Mesenchymal stem cell (in vitro differentiated cells and primary cell): ENCODE measurements around the gene IL23A.

Experiments used
- DNase-seq: peaks from one replicate; pipeline ENCODE4 v3.0.0-alpha.2; 2013
- H2AFZ ChIP-seq: one replicate; pipeline ENCODE4 v1.6.1; 2013; ENCODE audit warnings: low read depth, mild to moderate bottlenecking, control low read depth, inconsistent platforms, low read length, moderate library complexity
- H2AK5ac ChIP-seq: 2 replicates; pipeline ENCODE4 v1.6.1; 2013; ENCODE audit warnings: low read length, moderate library complexity, mild to moderate bottlenecking, inconsistent platforms; ENCODE audit not compliant: severe bottlenecking
- H2BK120ac ChIP-seq: one replicate; pipeline ENCODE4 v1.6.1; 2013; ENCODE audit warnings: low read depth, mild to moderate bottlenecking, inconsistent platforms, low read length, moderate library complexity
- H2BK12ac ChIP-seq, 2 experiments: one replicate each; pipeline ENCODE4 v1.6.1; 2013; ENCODE audit warnings: inconsistent platforms in 2 of 2, low read length in 2 of 2, mild to moderate bottlenecking in 2 of 2, moderate library complexity in 2 of 2, control low read depth in 1 of 2
- H2BK15ac ChIP-seq: one replicate; pipeline ENCODE4 v1.6.1; 2013; ENCODE audit warnings: mild to moderate bottlenecking, low read depth, inconsistent platforms; ENCODE audit not compliant: poor library complexity, severe bottlenecking
- H2BK5ac ChIP-seq: 2 replicates; pipeline ENCODE4 v1.6.1; 2013; ENCODE audit warnings: low read depth, mild to moderate bottlenecking, low read length, control low read depth, inconsistent platforms; ENCODE audit not compliant: poor library complexity, severe bottlenecking
- H3K14ac ChIP-seq, 2 experiments: one replicate each; pipeline ENCODE4 v1.6.1; 2013; ENCODE audit warnings: inconsistent platforms in 2 of 2, low read length in 2 of 2, control low read depth in 1 of 2, mild to moderate bottlenecking in 1 of 2, moderate library complexity in 1 of 2
- H3K18ac ChIP-seq, 2 experiments: one replicate each; pipeline ENCODE4 v1.6.1; 2013; ENCODE audit warnings: inconsistent platforms in 2 of 2, low read length in 2 of 2, control low read depth in 1 of 2, low read depth in 1 of 2, mild to moderate bottlenecking in 1 of 2
- H3K23ac ChIP-seq, 2 experiments: one replicate each; pipeline ENCODE4 v1.6.1; 2013; ENCODE audit warnings: inconsistent platforms in 2 of 2, low read length in 2 of 2, mild to moderate bottlenecking in 2 of 2, moderate library complexity in 2 of 2, control low read depth in 1 of 2
- H3K27ac ChIP-seq: 2 replicates; pipeline ENCODE4 v1.5.1; 2013; ENCODE audit warnings: mild to moderate bottlenecking, moderate library complexity, low read length, control low read depth, inconsistent platforms; ENCODE audit not compliant: poor library complexity, severe bottlenecking
- H3K27me3 ChIP-seq, 2 experiments: 2 replicates each; pipeline versions ENCODE4 v1.6.1 to v1.7.0; 2013; ENCODE audit warnings: low read length in 2 of 2, mild to moderate bottlenecking in 2 of 2, moderate library complexity in 2 of 2, control low read depth in 1 of 2, inconsistent platforms in 1 of 2; ENCODE audit not compliant: control insufficient read depth in 1 of 2, insufficient read depth in 1 of 2
- H3K36me3 ChIP-seq, 2 experiments: 2 replicates each; pipeline versions ENCODE4 v1.6.1 to v1.7.0; 2013; ENCODE audit warnings: low read length in 2 of 2, control low read depth in 1 of 2, inconsistent platforms in 1 of 2, low read depth in 1 of 2, mild to moderate bottlenecking in 1 of 2; ENCODE audit not compliant: insufficient read depth in 2 of 2, control insufficient read depth in 1 of 2
- H3K4ac ChIP-seq, 2 experiments: one replicate each; pipeline ENCODE4 v1.6.1; 2013; ENCODE audit warnings: inconsistent platforms in 2 of 2, low read length in 2 of 2, mild to moderate bottlenecking in 2 of 2, moderate library complexity in 2 of 2, control low read depth in 1 of 2, low read depth in 1 of 2
- H3K4me1 ChIP-seq: 2 replicates; pipeline ENCODE4 v1.6.1; 2013; ENCODE audit warnings: low read depth, low read length, control low read depth; ENCODE audit not compliant: control insufficient read depth, insufficient read depth
- H3K4me2 ChIP-seq: 2 replicates; pipeline ENCODE4 v1.6.1; 2013; ENCODE audit warnings: low read length, mild to moderate bottlenecking, inconsistent platforms; ENCODE audit not compliant: poor library complexity, severe bottlenecking
- H3K4me3 ChIP-seq, 2 experiments: 2 replicates each; pipeline versions ENCODE4 v1.5.1 to v1.7.0; 2013; ENCODE audit warnings: low read length in 2 of 2, mild to moderate bottlenecking in 2 of 2, control low read depth in 1 of 2, low read depth in 1 of 2; ENCODE audit not compliant: insufficient read depth in 1 of 2
- H3K79me1 ChIP-seq: replicated peaks from 2 replicates; pipeline ENCODE4 v1.6.1; 2013; ENCODE audit warnings: mild to moderate bottlenecking, control low read depth, low read length, inconsistent platforms; ENCODE audit not compliant: poor library complexity, severe bottlenecking
- H3K9ac ChIP-seq: 2 replicates; pipeline ENCODE4 v1.7.0; 2013; ENCODE audit warnings: mild to moderate bottlenecking, low read length, moderate library complexity
- H3K9me3 ChIP-seq: 2 replicates; pipeline ENCODE4 v1.7.0; 2013; ENCODE audit warnings: mild to moderate bottlenecking, low read length; ENCODE audit not compliant: control insufficient read depth
- H4K8ac ChIP-seq: one replicate; pipeline ENCODE4 v1.6.1; 2013; ENCODE audit warnings: inconsistent platforms, mild to moderate bottlenecking, low read length, moderate library complexity
- H4K91ac ChIP-seq: one replicate; pipeline ENCODE4 v1.6.1; 2013; ENCODE audit warnings: mild to moderate bottlenecking, low read length, inconsistent platforms
- WGBS: methylation state at CpG from one replicate; pipeline ENCODE4 v1.1.7; 2013; ENCODE audit warnings: mixed read lengths; 5-methylcytosine and 5-hydroxymethylcytosine counted together

The IL23A gene

DNA sequence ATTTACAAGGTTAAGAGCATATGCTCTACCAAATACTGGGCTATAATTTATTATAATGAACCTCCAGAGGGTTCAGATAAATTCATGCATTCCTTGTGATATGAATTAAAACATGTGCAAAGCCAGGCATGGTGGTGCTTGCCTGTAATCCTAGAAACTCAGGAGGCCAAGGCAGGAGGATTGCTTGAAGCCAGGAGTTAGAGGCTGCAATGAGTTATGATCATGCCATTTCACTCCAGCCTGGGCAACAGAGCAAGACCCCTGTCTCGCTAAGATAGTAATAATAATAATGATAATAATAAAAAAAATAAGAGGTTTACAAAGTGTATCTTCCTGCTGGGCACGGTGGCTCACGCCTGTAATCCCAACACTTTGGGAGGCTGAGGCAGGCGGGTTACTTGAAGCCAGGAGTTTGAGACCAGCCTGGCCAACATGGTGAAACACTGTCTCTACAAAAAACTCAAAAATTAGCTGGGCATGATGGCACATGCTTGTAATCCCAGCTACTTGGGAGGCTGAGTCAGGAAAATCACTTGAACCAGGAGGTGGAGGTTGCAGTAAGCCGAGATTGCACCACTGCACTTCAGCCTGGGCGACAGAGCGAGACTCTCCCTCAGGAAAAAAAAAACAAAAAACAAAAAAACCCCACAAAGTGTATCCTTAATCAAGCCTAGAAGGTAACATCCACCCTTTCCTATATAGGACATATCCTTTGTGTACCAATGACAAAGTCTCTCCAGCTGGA, 31.3 kb upstream of the IL23A start:
- no peak for DNase-seq
- Histone ChIP-seq H3K36me3 (peaks cover 37 to 69% of the 10 kb centered on the region in 2 experiments), H3K14ac (no peak overlapping the region), H3K9me3 (no peaks in the 10 kb centered on the region), H2BK120ac (no peak overlapping the region), H4K8ac (no peak overlapping the region), H3K23ac (no peak overlapping the region), H3K27me3 (no peaks in the 10 kb centered on the region), H2BK15ac (no peak overlapping the region), H3K4me3 (no peak overlapping the region), H3K4me2 (no peak overlapping the region), H3K4me1 (peaks cover 2% of the 10 kb centered on the region), H3K9ac (no peak overlapping the region), H2AK5ac (no peak overlapping the region), H3K27ac (peak overlapping the region; percentile 20), H3K18ac (no peak overlapping the region), H2BK12ac (no peak overlapping the region), H3K4ac (no peak overlapping the region), H2AFZ (no peak overlapping the region), H4K91ac (no peak overlapping the region), H3K79me1 (peaks cover 15% of the 10 kb centered on the region), H2BK5ac (no peak overlapping the region)
- 97% methylated on average over 6 of the region's 7 CpGs for WGBS

DNA sequence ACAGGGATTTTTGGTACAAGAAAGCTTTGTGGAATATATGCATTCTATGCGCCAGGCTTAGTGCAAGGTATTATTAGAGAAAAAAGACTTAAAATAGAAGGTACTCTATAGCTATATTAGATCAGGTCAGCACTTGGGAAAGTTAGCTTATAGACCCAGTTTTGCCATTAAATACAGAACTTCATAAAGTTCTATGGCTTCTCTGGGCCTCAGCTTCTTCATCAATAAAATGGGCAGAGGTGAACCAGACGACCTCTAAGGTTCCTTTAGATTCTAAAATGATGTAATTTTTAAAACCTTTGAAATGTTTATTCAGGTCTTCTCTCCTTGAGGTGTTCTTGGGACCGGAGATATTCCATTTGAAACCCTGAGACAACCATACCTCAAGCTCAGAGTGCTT, 30.0 kb upstream of the IL23A start:
- Histone ChIP-seq H3K4me3 (no peak overlapping the region), H3K9me3 (no peaks in the 10 kb centered on the region), H3K27me3 (no peaks in the 10 kb centered on the region), H3K79me1 (peaks cover 16% of the 10 kb centered on the region), H3K4me1 (peaks cover 2% of the 10 kb centered on the region), H4K8ac (no peak overlapping the region), H2BK120ac (no peak overlapping the region), H2BK5ac (no peak overlapping the region), H3K4me2 (no peak overlapping the region), H2BK12ac (no peak overlapping the region), H2AFZ (no peak overlapping the region), H3K9ac (no peak overlapping the region), H3K14ac (no peak overlapping the region), H3K23ac (no peak overlapping the region), H3K18ac (no peak overlapping the region), H3K36me3 (peaks cover 41 to 69% of the 10 kb centered on the region in 2 experiments), H2AK5ac (no peak overlapping the region), H2BK15ac (no peak overlapping the region), H4K91ac (no peak overlapping the region), H3K4ac (no peak overlapping the region), H3K27ac (no peak overlapping the region)
- WGBS, result 97% methylated on average over 1 of the region's 3 CpGs
- no peak for DNase-seq

- Histone ChIP-seq H2AK5ac (no peak overlapping the region), H2BK120ac (no peak overlapping the region), H2BK12ac (no peak overlapping the region), H3K4me3 (no peak overlapping the region), H3K4me2 (no peak overlapping the region), H2BK15ac (no peak overlapping the region), H2BK5ac (no peak overlapping the region), H3K79me1 (peaks cover 15% of the 10 kb centered on the region), H4K91ac (no peak overlapping the region), H3K9ac (no peak overlapping the region), H3K18ac (no peak overlapping the region), H3K4me1 (peaks cover 8% of the 10 kb centered on the region), H3K36me3 (peaks cover 34 to 59% of the 10 kb centered on the region in 2 experiments), H3K27me3 (no peaks in the 10 kb centered on the region), H3K14ac (no peak overlapping the region), H4K8ac (no peak overlapping the region), H3K23ac (no peak overlapping the region), H3K4ac (no peak overlapping the region), H3K9me3 (no peaks in the 10 kb centered on the region), H2AFZ (no peak overlapping the region), H3K27ac (no peak overlapping the region)
- DNase-seq, result no peak
- 95% methylated on average over 12 of the region's 12 CpGs for WGBS
Measured at GRCh38 chr12:56311003-56311402, 27.7 kb upstream of the IL23A start.

DNA sequence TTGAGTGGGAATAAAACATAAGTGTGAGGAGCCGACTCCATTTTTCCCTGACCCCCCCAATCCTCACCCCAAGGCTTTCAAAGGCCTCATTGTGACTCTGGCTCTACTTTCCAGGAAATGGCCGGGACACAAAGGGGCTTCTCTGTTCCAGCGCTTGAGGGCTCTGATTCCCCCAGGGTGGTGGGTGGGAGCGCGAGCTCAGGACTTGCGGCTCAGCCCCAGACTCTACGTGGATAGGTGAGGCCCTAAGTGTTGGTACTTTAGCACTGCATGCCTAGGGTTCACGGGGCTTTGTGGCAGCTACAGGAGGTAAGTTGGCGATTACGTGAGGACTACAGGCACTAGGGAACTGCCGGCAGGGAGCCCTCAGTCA, 23.4 kb upstream of the IL23A start:
- Histone ChIP-seq H2BK120ac (peak overlapping the region; percentile 62), H3K9ac (peak overlapping the region; percentile 96), H4K8ac (peak overlapping the region; percentile 85), H3K79me1 (peaks cover 11% of the 10 kb centered on the region), H3K23ac (peak overlapping the region; percentile 6 to 22), H3K36me3 (peaks cover 33 to 40% of the 10 kb centered on the region in 2 experiments), H3K4ac (peak overlapping the region; percentile 46 to 90), H4K91ac (peak overlapping the region; percentile 95), H3K4me3 (peak overlapping the region; percentile 91 to 100), H3K27me3 (no peaks in the 10 kb centered on the region), H2BK15ac (peak overlapping the region; percentile 13), H3K4me1 (peaks cover 6% of the 10 kb centered on the region), H2BK5ac (peak overlapping the region; percentile 48), H2AFZ (peak overlapping the region; percentile 60), H3K4me2 (peak overlapping the region; percentile 88), H2AK5ac (peak overlapping the region; percentile 86), H3K27ac (peak overlapping the region; percentile 91), H3K18ac (peak overlapping the region; percentile 56 to 91), H3K9me3 (no peaks in the 10 kb centered on the region), H3K14ac (peak overlapping the region in 1 of 2 experiments; percentile 91), H2BK12ac (peak overlapping the region; percentile 66 to 86)
- DNase-seq, result no peak
- WGBS, result 6% methylated on average over 11 of the region's 11 CpGs
